Activated T-cell treated with anti-CD3 and anti-CD28 coated beads, Interleukin-2, amount 50 U/mL, for 72 hours (primary cell): ENCODE measurements around the gene N4BP2L1. TPM values are rescaled to one million over a fixed set of nuclear protein-coding genes. Genes with fewer than 3 reads are reported as not detected.
"Not testable (repeated sequence)": the region's sequence is repeated elsewhere in the genome, so short reads cannot be mapped to it uniquely, and the experiment has no call there.

Source experiments
- ATAC-seq, 2 donors: fragments of 150-1000 bp; cut with Tn5 transposase; replicated peaks in 1 of 2; 2 replicates each; pipeline ENCODE4 v1.10.0; 2021; ENCODE audit warnings: moderate library complexity in 2 of 2, mild to moderate bottlenecking in 1 of 2
- DNase-seq, 2 donors: peaks; one replicate each; pipeline ENCODE4 v3.0.0; 2021 to 2022; ENCODE audit warnings: mixed read lengths in 1 of 2
- H3K27ac Mint-ChIP-seq: one replicate; pipeline ENCODE4 v1.8.0; 2022; ENCODE audit warnings: mild to moderate bottlenecking, moderate library complexity, mixed read lengths
- H3K27me3 Mint-ChIP-seq: one replicate; pipeline ENCODE4 v1.8.0; 2022; ENCODE audit warnings: low read depth, mixed read lengths
- H3K36me3 Mint-ChIP-seq, 2 donors: one replicate each; pipeline ENCODE4 v1.8.0; 2022; ENCODE audit warnings: mixed read lengths in 2 of 2, mild to moderate bottlenecking in 1 of 2; ENCODE audit not compliant: insufficient read depth in 2 of 2
- H3K4me1 Mint-ChIP-seq: one replicate; pipeline ENCODE4 v1.8.0; 2022; ENCODE audit warnings: low read depth, mixed read lengths
- H3K4me3 Mint-ChIP-seq, 2 donors: one replicate each; pipeline ENCODE4 v1.8.0; 2022; ENCODE audit warnings: mild to moderate bottlenecking in 2 of 2, mixed read lengths in 2 of 2, moderate library complexity in 2 of 2
- H3K9me3 Mint-ChIP-seq, 2 donors: one replicate each; pipeline ENCODE4 v1.8.0; 2022; ENCODE audit warnings: mixed read lengths in 2 of 2
- total RNA-seq, 2 donors: library from RNA; stranded (reverse); gene quantifications; one replicate each; pipeline ENCODE4 v1.2.3, GENCODE V29; 2022

Gene N4BP2L1
- total RNA-seq, 2 donors from 2014 or later: 38.4 to 51.5 TPM

- H3K9me3 Mint-ChIP-seq, H3K27ac Mint-ChIP-seq, H3K4me3 Mint-ChIP-seq, H3K27me3 Mint-ChIP-seq, ATAC-seq, H3K4me1 Mint-ChIP-seq, DNase-seq: not testable (repeated sequence)
- H3K36me3 Mint-ChIP-seq: peaks cover 5 to 14% of the 10 kb centered on the region in 2 donors
Measured at GRCh38 chr13:32355935-32356334, 72.0 kb downstream of the N4BP2L1 start.

- Mint-ChIP-seq H3K9me3 (no peaks in the 10 kb centered on the region), H3K27me3 (no peaks in the 10 kb centered on the region), H3K36me3 (peaks cover 5 to 25% of the 10 kb centered on the region in 2 donors), H3K4me1 (peaks cover 4% of the 10 kb centered on the region), H3K4me3 (no peak overlapping the region), H3K27ac (no peak overlapping the region)
- DNase-seq: no peak
- ATAC-seq: no peak
Measured at GRCh38 chr13:32354040-32354439, 73.9 kb downstream of the N4BP2L1 start.

GRCh38 chr13:32350839-32351441 lies 77.0 kb downstream of the N4BP2L1 start:
- ATAC-seq (peak in 1 of 2 donors; percentile 36), DNase-seq (peak in 1 of 2 donors; percentile 7)
- not testable (repeated sequence) for H3K9me3 Mint-ChIP-seq, H3K4me3 Mint-ChIP-seq, H3K4me1 Mint-ChIP-seq, H3K27ac Mint-ChIP-seq, H3K27me3 Mint-ChIP-seq
- peaks cover 9 to 33% of the 10 kb centered on the region in 2 donors for H3K36me3 Mint-ChIP-seq

Other genes starting within 250 kb of the N4BP2L1 start
- not detected for gene ZAR1L, start 112.8 kb downstream of the N4BP2L1 start, total RNA-seq
- 10 to 100 TPM; 36.9 to 41.5 TPM for gene BRCA2, start 112.6 kb downstream of the N4BP2L1 start, total RNA-seq
- 100 to 1,000 TPM; 136 to 151 TPM for gene N4BP2L2, start 110.7 kb upstream of the N4BP2L1 start, total RNA-seq
- 10 to 100 TPM; 52.9 to 53.1 TPM for gene PDS5B, start 158.3 kb upstream of the N4BP2L1 start, total RNA-seq